Trophoblast cell (in vitro differentiated cells and primary cell): Measurements from ENCODE around the gene ZNF649.
"Not testable (repeated sequence)": the region's sequence is repeated elsewhere in the genome, so short reads cannot be mapped to it uniquely, and the experiment has no call there.

Source experiments
- DNase-seq, 2 donors: peaks; one replicate each; pipeline ENCODE4 v3.0.0-alpha.2; 2016
- H2AFZ ChIP-seq: 2 replicates; pipeline ENCODE4 v1.6.1; 2013; ENCODE audit warnings: low read length, moderate library complexity, mild to moderate bottlenecking; ENCODE audit not compliant: insufficient read depth, poor library complexity
- H2AK5ac ChIP-seq: 2 replicates; pipeline ENCODE4 v1.6.1; 2013; ENCODE audit warnings: mild to moderate bottlenecking, low read length
- H2BK120ac ChIP-seq: 2 replicates; pipeline ENCODE4 v1.6.1; 2013; ENCODE audit warnings: low read length, mild to moderate bottlenecking, moderate library complexity; ENCODE audit not compliant: insufficient read depth, poor library complexity
- H2BK12ac ChIP-seq: 2 replicates; pipeline ENCODE4 v1.6.1; 2013; ENCODE audit warnings: mild to moderate bottlenecking, low read length, moderate library complexity
- H2BK5ac ChIP-seq: 2 replicates; pipeline ENCODE4 v1.6.1; 2013; ENCODE audit warnings: low read length, low read depth, moderate library complexity, mild to moderate bottlenecking; ENCODE audit not compliant: poor library complexity
- H3K14ac ChIP-seq: 2 replicates; pipeline ENCODE4 v1.6.1; 2013; ENCODE audit warnings: mild to moderate bottlenecking, low read length
- H3K18ac ChIP-seq: 2 replicates; pipeline ENCODE4 v1.6.1; 2013; ENCODE audit warnings: mild to moderate bottlenecking, low read length
- H3K23ac ChIP-seq: 2 replicates; pipeline ENCODE4 v1.6.1; 2013; ENCODE audit warnings: low read length
- H3K27ac ChIP-seq: 2 replicates; pipeline ENCODE4 v1.5.1; 2013; ENCODE audit warnings: low read depth, mild to moderate bottlenecking, inconsistent platforms, low read length, moderate library complexity
- H3K27me3 ChIP-seq: 2 replicates; pipeline ENCODE4 v1.6.1; 2013; ENCODE audit warnings: inconsistent platforms, mild to moderate bottlenecking, low read length, moderate library complexity; ENCODE audit not compliant: insufficient read depth
- H3K36me3 ChIP-seq, 2 experiments: 1 replicate in 1 of 2; 2 replicates in 1 of 2; pipeline ENCODE4 v1.6.1; 2013; ENCODE audit warnings: low read length in 2 of 2, mild to moderate bottlenecking in 2 of 2, moderate library complexity in 1 of 2; ENCODE audit not compliant: insufficient read depth in 2 of 2, control insufficient read depth in 1 of 2
- H3K4ac ChIP-seq: 2 replicates; pipeline ENCODE4 v1.6.1; 2013; ENCODE audit warnings: low read depth, mild to moderate bottlenecking, low read length, moderate library complexity
- H3K4me1 ChIP-seq, 2 experiments: 1 replicate in 1 of 2; 2 replicates in 1 of 2; pipeline ENCODE4 v1.6.1; 2013; ENCODE audit warnings: low read length in 2 of 2, mild to moderate bottlenecking in 2 of 2, moderate library complexity in 1 of 2; ENCODE audit not compliant: insufficient read depth in 2 of 2, control insufficient read depth in 1 of 2
- H3K4me2 ChIP-seq: 2 replicates; pipeline ENCODE4 v1.6.1; 2013; ENCODE audit warnings: inconsistent platforms, mild to moderate bottlenecking, low read length, moderate library complexity
- H3K4me3 ChIP-seq: 2 replicates; pipeline ENCODE4 v1.5.1; 2013; ENCODE audit warnings: mild to moderate bottlenecking, low read depth, low read length, inconsistent platforms
- H3K79me1 ChIP-seq: one replicate; pipeline ENCODE4 v1.6.1; 2013; ENCODE audit warnings: low read length
- H3K79me2 ChIP-seq: 2 replicates; pipeline ENCODE4 v1.6.1; 2013; ENCODE audit warnings: low read length, mild to moderate bottlenecking; ENCODE audit not compliant: control insufficient read depth, insufficient read depth, poor library complexity
- H3K9ac ChIP-seq: 2 replicates; pipeline ENCODE4 v1.6.1; 2013; ENCODE audit warnings: mild to moderate bottlenecking, low read length
- H3K9me3 ChIP-seq: 2 replicates; pipeline ENCODE4 v1.6.1; 2013; ENCODE audit warnings: low read depth, mild to moderate bottlenecking, control low read depth, inconsistent platforms, low read length; ENCODE audit not compliant: insufficient read depth
- H4K12ac ChIP-seq: 2 replicates; pipeline ENCODE4 v1.6.1; 2013; ENCODE audit warnings: low read depth, mild to moderate bottlenecking, low read length, moderate library complexity
- H4K8ac ChIP-seq: 2 replicates; pipeline ENCODE4 v1.6.1; 2013; ENCODE audit warnings: low read depth, mild to moderate bottlenecking, low read length, moderate library complexity
- H4K91ac ChIP-seq: one replicate; pipeline ENCODE4 v1.6.1; 2013; ENCODE audit warnings: low read depth, mild to moderate bottlenecking, low read length, moderate library complexity
- WGBS: extraction: QIAGEN DNeasy Blood & Tissue Kit; methylation state at CpG from one replicate; pipeline ENCODE4 v1.1.7; 2013; ENCODE audit warnings: missing lambda C conversion rate; ENCODE audit not compliant: insufficient read length, insufficient coverage; ENCODE audit errors: extremely low coverage; 5-methylcytosine and 5-hydroxymethylcytosine counted together

The ZNF649 gene

DNA sequence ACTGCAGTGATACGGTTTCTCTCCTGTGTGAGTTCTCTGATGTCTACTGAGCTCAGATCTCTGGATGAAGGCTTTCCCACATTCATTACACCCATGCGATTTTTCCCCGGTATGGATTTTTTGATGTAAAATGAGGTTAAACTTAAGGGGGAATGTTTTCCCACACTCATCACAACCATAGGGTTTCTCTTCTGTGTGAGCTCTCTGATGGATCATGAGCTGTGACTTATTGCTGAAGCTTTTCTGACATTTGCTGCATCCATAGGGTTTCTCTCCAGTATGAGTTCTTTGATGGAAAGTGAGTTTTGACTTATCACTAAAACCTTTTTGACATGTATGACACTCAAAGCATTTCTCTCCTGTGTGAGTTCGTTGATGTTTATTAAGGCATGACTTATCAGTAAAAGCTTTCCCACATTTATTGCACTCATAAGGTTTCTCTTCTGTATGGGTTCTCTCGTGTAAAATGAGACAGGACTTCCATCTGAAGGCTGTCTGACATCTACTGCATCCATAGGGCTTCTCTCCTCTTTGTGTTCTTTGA lies 10.6 kb upstream of the ZNF649 start:
- no peak overlapping the region for H3K4me3 ChIP-seq
- no peak overlapping the region for H2AK5ac ChIP-seq
- no peak overlapping the region for H4K91ac ChIP-seq
- no peaks in the 10 kb centered on the region for H3K79me2 ChIP-seq
- no peak overlapping the region for H3K14ac ChIP-seq
- H2BK120ac ChIP-seq = no peak overlapping the region
- no peak overlapping the region for H2BK12ac ChIP-seq
- no peak overlapping the region for H3K4ac ChIP-seq
- no peak overlapping the region for H2BK5ac ChIP-seq
- no peaks in the 10 kb centered on the region for H3K27me3 ChIP-seq
- H4K8ac ChIP-seq = no peak overlapping the region
- H3K36me3 ChIP-seq = no peaks in the 10 kb centered on the region
- H4K12ac ChIP-seq = no peak overlapping the region
- no peak overlapping the region for H3K9ac ChIP-seq
- H3K23ac ChIP-seq = no peak overlapping the region
- DNase-seq = no peak
- no peak overlapping the region for H3K27ac ChIP-seq
- no peak overlapping the region for H3K4me2 ChIP-seq
- H2AFZ ChIP-seq = no peak overlapping the region
- peaks cover 15% of the 10 kb centered on the region for H3K9me3 ChIP-seq
- H3K79me1 ChIP-seq = no peaks in the 10 kb centered on the region
- no peaks in the 10 kb centered on the region for H3K4me1 ChIP-seq
- H3K18ac ChIP-seq = no peak overlapping the region
- no CpG with 5 or more reads among the region's 5 CpGs for WGBS

GRCh38 chr19:51907981-51908380 lies 3.2 kb upstream of the ZNF649 start:
- not testable (repeated sequence) for H4K91ac ChIP-seq, H3K4me3 ChIP-seq, H2BK5ac ChIP-seq, H4K8ac ChIP-seq, H4K12ac ChIP-seq, H3K27ac ChIP-seq, H3K4me1 ChIP-seq, H3K27me3 ChIP-seq, H2AK5ac ChIP-seq, H2BK120ac ChIP-seq, H3K79me2 ChIP-seq, DNase-seq, H2AFZ ChIP-seq, H3K4me2 ChIP-seq, H2BK12ac ChIP-seq, H3K4ac ChIP-seq, H3K36me3 ChIP-seq, H3K14ac ChIP-seq, H3K9ac ChIP-seq, H3K18ac ChIP-seq, H3K23ac ChIP-seq, H3K79me1 ChIP-seq
- WGBS = no CpG with 5 or more reads among the region's 5 CpGs
- peaks cover 11% of the 10 kb centered on the region for H3K9me3 ChIP-seq

GRCh38 chr19:51906108-51906507 lies 1.3 kb upstream of the ZNF649 start:
- H2AFZ ChIP-seq, H4K12ac ChIP-seq, H3K4me3 ChIP-seq, H3K9ac ChIP-seq, H3K4ac ChIP-seq, H3K27ac ChIP-seq, H3K79me1 ChIP-seq, H3K4me2 ChIP-seq, DNase-seq, H3K18ac ChIP-seq, H4K91ac ChIP-seq, H4K8ac ChIP-seq, H3K14ac ChIP-seq, H2AK5ac ChIP-seq, H3K36me3 ChIP-seq, H3K23ac ChIP-seq, H3K27me3 ChIP-seq, H2BK120ac ChIP-seq, H3K4me1 ChIP-seq, H2BK5ac ChIP-seq, H2BK12ac ChIP-seq: not testable (repeated sequence)
- Histone ChIP-seq H3K9me3 (peaks cover 13% of the 10 kb centered on the region), H3K79me2 (peaks cover 11% of the 10 kb centered on the region)
- no CpG with 5 or more reads among the region's 9 CpGs for WGBS

- not testable (repeated sequence) for H2BK12ac ChIP-seq, H3K4me1 ChIP-seq, H2BK5ac ChIP-seq, H2AFZ ChIP-seq, H2AK5ac ChIP-seq, H2BK120ac ChIP-seq, H4K8ac ChIP-seq, H3K4me3 ChIP-seq, H3K14ac ChIP-seq, DNase-seq, H3K27me3 ChIP-seq, H3K23ac ChIP-seq, H3K27ac ChIP-seq, H3K18ac ChIP-seq, H4K12ac ChIP-seq, H3K36me3 ChIP-seq, H3K4me2 ChIP-seq, H3K79me1 ChIP-seq, H4K91ac ChIP-seq, H3K4ac ChIP-seq, H3K9ac ChIP-seq
- no CpG with 5 or more reads among the region's 3 CpGs for WGBS
- Histone ChIP-seq H3K79me2 (peaks cover 11% of the 10 kb centered on the region), H3K9me3 (peaks cover 14% of the 10 kb centered on the region)
These were observed 822 bp upstream of the ZNF649 start for GRCh38 chr19:51905639-51906038.
